ENCODE measurements around the gene MCRIP1.

MCRIP1 gene

DNA sequence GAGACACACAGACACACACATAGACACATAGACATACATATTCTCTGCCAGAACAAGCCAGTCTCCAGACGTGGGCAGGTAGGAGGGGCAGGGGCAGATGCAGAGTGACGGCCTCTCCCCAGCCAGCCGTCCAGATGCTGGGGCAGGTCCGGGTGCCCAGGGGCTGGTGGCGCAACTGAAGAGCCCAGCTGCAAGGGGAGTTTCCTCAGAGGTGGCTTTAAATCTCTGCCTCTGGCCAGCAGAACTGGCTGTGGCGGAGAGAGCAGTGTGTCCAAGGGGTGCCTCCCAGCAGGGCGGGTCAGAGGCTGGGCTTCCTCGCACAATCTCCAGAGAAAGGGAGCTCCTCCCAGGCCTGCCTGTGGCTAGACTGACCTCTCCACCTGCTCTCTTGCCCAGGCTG, 38.6 kb downstream of the MCRIP1 start (continued):
- no peak for TF ChIP-seq BACH2 (CRISPR knock-in tag; IDR thresholded peaks at IDR 0.05; ENCODE audit: borderline replicate concordance)
- no peak for TF ChIP-seq TCF4 (CRISPR knock-in tag; IDR thresholded peaks at IDR 0.05; ENCODE audit: borderline replicate concordance)
- no peak for TF ChIP-seq ZNF70 (CRISPR knock-in tag; IDR thresholded peaks at IDR 0.05)
- TF ChIP-seq SNAI2 (CRISPR knock-in tag; IDR thresholded peaks at IDR 0.05): no peak

DNA sequence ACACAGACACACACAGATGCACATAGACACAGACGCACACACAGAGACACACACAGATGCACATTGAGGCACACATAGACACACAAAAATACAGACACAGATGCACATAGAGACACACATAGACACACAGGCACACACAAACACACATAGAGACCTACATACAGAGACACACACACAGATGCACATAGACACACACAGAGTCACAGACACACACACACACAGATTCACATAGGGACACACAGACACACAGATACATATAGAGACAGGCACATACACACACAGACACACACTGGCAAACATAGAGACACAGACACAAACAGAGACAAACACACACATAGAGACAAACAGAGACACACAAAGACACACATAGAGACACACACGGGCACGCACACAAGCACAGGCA, 39.0 kb downstream of the MCRIP1 start:
- ATAC-seq: no peak
- TF ChIP-seq ZFP30 (CRISPR knock-in tag; IDR thresholded peaks at IDR 0.05) (no peak), ZFP3 (CRISPR knock-in tag; IDR thresholded peaks at IDR 0.05) (no peak), OSR1 (CRISPR knock-in tag; IDR thresholded peaks at IDR 0.05) (no peak), PPARA (CRISPR knock-in tag; IDR thresholded peaks at IDR 0.05; ENCODE audit: borderline replicate concordance) (no peak), GLIS3 (CRISPR knock-in tag; IDR thresholded peaks at IDR 0.05) (no peak), ISL1 (CRISPR knock-in tag; IDR thresholded peaks at IDR 0.05) (no peak), ZC3H10 (CRISPR knock-in tag; IDR thresholded peaks at IDR 0.05) (no peak), CSDC2 (CRISPR knock-in tag; IDR thresholded peaks at IDR 0.05) (no peak), TCF4 (CRISPR knock-in tag; IDR thresholded peaks at IDR 0.05; ENCODE audit: borderline replicate concordance) (no peak), ZNF8 (CRISPR knock-in tag; IDR thresholded peaks at IDR 0.05) (no peak), ZNF70 (CRISPR knock-in tag; IDR thresholded peaks at IDR 0.05) (no peak), ARNTL (CRISPR knock-in tag; IDR thresholded peaks at IDR 0.05; ENCODE audit: borderline replicate concordance, low read depth) (no peak), RARB (CRISPR knock-in tag; IDR thresholded peaks at IDR 0.05) (no peak), ZNF565 (CRISPR knock-in tag; conservative IDR thresholded peaks at IDR 0.05; ENCODE audit: low read depth) (no peak), SNAI2 (CRISPR knock-in tag; IDR thresholded peaks at IDR 0.05) (no peak)
- TF ChIP-seq, protein P1, sequence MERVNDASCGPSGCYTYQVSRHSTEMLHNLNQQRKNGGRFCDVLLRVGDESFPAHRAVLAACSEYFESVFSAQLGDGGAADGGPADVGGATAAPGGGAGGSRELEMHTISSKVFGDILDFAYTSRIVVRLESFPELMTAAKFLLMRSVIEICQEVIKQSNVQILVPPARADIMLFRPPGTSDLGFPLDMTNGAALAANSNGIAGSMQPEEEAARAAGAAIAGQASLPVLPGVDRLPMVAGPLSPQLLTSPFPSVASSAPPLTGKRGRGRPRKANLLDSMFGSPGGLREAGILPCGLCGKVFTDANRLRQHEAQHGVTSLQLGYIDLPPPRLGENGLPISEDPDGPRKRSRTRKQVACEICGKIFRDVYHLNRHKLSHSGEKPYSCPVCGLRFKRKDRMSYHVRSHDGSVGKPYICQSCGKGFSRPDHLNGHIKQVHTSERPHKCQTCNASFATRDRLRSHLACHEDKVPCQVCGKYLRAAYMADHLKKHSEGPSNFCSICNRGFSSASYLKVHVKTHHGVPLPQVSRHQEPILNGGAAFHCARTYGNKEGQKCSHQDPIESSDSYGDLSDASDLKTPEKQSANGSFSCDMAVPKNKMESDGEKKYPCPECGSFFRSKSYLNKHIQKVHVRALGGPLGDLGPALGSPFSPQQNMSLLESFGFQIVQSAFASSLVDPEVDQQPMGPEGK (CRISPR knock-in tag; IDR thresholded peaks at IDR 0.05; ENCODE audit: borderline replicate concordance): no peak
- TF ChIP-seq, protein P2, sequence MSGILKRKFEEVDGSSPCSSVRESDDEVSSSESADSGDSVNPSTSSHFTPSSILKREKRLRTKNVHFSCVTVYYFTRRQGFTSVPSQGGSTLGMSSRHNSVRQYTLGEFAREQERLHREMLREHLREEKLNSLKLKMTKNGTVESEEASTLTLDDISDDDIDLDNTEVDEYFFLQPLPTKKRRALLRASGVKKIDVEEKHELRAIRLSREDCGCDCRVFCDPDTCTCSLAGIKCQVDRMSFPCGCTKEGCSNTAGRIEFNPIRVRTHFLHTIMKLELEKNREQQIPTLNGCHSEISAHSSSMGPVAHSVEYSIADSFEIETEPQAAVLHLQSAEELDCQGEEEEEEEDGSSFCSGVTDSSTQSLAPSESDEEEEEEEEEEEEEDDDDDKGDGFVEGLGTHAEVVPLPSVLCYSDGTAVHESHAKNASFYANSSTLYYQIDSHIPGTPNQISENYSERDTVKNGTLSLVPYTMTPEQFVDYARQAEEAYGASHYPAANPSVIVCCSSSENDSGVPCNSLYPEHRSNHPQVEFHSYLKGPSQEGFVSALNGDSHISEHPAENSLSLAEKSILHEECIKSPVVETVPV (CRISPR knock-in tag; IDR thresholded peaks at IDR 0.05): no peak
- TF ChIP-seq, protein P3, sequence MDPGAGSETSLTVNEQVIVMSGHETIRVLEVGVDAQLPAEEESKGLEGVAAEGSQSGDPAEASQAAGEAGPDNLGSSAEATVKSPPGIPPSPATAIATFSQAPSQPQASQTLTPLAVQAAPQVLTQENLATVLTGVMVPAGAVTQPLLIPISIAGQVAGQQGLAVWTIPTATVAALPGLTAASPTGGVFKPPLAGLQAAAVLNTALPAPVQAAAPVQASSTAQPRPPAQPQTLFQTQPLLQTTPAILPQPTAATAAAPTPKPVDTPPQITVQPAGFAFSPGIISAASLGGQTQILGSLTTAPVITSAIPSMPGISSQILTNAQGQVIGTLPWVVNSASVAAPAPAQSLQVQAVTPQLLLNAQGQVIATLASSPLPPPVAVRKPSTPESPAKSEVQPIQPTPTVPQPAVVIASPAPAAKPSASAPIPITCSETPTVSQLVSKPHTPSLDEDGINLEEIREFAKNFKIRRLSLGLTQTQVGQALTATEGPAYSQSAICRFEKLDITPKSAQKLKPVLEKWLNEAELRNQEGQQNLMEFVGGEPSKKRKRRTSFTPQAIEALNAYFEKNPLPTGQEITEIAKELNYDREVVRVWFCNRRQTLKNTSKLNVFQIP (CRISPR knock-in tag; IDR thresholded peaks at IDR 0.05; ENCODE audit: borderline replicate concordance, low read depth): no peak

DNA sequence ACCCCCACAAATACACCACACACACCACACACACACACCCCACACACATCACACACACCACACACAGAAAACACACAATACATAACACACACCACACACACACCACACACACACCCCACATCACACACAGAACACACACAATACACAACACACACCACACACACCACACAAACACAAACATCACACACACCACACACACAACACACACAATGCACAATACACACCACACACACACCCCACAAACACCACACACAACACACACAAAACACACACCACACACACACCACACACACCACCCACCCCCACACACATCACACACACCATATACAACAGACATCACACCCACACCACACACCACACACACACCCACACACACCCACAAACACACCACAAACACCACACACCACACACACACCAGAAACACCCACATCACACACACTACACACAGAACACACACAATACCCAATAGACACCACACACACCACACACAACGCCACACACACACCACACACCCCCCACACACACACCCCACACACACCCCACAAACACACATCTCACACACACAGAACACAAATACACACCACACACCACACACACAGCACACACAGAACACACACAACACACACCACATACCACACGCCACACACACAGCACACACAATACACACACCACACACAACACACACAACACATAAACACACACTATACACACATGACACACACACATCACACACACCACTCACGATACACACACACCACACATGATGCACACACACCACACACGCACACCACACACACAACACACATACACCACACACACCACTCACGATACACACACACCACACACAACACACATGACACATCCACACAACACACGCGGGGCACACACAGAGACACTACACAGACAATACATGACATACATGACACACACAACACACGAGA, 40.1 kb downstream of the MCRIP1 start:
- TF ChIP-seq TOX (CRISPR knock-in tag; IDR thresholded peaks at IDR 0.05; ENCODE audit: borderline replicate concordance) (no peak), SNAI2 (CRISPR knock-in tag; IDR thresholded peaks at IDR 0.05) (no peak), OSR1 (CRISPR knock-in tag; IDR thresholded peaks at IDR 0.05) (no peak), RARB (CRISPR knock-in tag; IDR thresholded peaks at IDR 0.05) (no peak), PPARA (CRISPR knock-in tag; IDR thresholded peaks at IDR 0.05; ENCODE audit: borderline replicate concordance) (no peak), BACH2 (CRISPR knock-in tag; IDR thresholded peaks at IDR 0.05; ENCODE audit: borderline replicate concordance) (no peak), ARNTL (CRISPR knock-in tag; IDR thresholded peaks at IDR 0.05; ENCODE audit: borderline replicate concordance, low read depth) (no peak), ZNF8 (CRISPR knock-in tag; IDR thresholded peaks at IDR 0.05) (no peak), TCF4 (CRISPR knock-in tag; IDR thresholded peaks at IDR 0.05; ENCODE audit: borderline replicate concordance) (no peak), ZFP3 (CRISPR knock-in tag; IDR thresholded peaks at IDR 0.05) (no peak), ESRRG (CRISPR knock-in tag; IDR thresholded peaks at IDR 0.05) (no peak), ZNF70 (CRISPR knock-in tag; IDR thresholded peaks at IDR 0.05) (no peak)
- TF ChIP-seq, protein P4, sequence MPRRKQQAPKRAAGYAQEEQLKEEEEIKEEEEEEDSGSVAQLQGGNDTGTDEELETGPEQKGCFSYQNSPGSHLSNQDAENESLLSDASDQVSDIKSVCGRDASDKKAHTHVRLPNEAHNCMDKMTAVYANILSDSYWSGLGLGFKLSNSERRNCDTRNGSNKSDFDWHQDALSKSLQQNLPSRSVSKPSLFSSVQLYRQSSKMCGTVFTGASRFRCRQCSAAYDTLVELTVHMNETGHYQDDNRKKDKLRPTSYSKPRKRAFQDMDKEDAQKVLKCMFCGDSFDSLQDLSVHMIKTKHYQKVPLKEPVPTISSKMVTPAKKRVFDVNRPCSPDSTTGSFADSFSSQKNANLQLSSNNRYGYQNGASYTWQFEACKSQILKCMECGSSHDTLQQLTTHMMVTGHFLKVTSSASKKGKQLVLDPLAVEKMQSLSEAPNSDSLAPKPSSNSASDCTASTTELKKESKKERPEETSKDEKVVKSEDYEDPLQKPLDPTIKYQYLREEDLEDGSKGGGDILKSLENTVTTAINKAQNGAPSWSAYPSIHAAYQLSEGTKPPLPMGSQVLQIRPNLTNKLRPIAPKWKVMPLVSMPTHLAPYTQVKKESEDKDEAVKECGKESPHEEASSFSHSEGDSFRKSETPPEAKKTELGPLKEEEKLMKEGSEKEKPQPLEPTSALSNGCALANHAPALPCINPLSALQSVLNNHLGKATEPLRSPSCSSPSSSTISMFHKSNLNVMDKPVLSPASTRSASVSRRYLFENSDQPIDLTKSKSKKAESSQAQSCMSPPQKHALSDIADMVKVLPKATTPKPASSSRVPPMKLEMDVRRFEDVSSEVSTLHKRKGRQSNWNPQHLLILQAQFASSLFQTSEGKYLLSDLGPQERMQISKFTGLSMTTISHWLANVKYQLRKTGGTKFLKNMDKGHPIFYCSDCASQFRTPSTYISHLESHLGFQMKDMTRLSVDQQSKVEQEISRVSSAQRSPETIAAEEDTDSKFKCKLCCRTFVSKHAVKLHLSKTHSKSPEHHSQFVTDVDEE (CRISPR knock-in tag; IDR thresholded peaks at IDR 0.05): no peak
- TF ChIP-seq, protein P5, sequence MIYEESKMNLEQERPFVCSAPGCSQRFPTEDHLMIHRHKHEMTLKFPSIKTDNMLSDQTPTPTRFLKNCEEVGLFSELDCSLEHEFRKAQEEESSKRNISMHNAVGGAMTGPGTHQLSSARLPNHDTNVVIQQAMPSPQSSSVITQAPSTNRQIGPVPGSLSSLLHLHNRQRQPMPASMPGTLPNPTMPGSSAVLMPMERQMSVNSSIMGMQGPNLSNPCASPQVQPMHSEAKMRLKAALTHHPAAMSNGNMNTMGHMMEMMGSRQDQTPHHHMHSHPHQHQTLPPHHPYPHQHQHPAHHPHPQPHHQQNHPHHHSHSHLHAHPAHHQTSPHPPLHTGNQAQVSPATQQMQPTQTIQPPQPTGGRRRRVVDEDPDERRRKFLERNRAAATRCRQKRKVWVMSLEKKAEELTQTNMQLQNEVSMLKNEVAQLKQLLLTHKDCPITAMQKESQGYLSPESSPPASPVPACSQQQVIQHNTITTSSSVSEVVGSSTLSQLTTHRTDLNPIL (CRISPR knock-in tag; IDR thresholded peaks at IDR 0.05; ENCODE audit: low read depth): no peak
- TF ChIP-seq, protein P3 (CRISPR knock-in tag; IDR thresholded peaks at IDR 0.05; ENCODE audit: borderline replicate concordance, low read depth): no peak
- TF ChIP-seq, protein P1 (CRISPR knock-in tag; IDR thresholded peaks at IDR 0.05; ENCODE audit: borderline replicate concordance): no peak
- no peak for ATAC-seq
